HepG2 (cell line): ENCODE measurements around the gene AGMO. TPM values are rescaled to one million over a fixed set of nuclear protein-coding genes. Genes with fewer than 3 reads are reported as not detected.

Experiments used
- ATAC-seq: fragments of 200-7000 bp; cut with Tn5 transposase; 3 replicates; pipeline ENCODE4 v1.9.1; 2020; ENCODE audit warnings: mild to moderate bottlenecking, moderate library complexity
- BruUV-seq: library from RNA; stranded (reverse); fragments of 400-500 nt; replicated peaks from 2 replicates; lab custom pipeline; 2021; lab: Mats Ljungman, UMichigan
- CTCF ChIA-PET: fragments of 300-600 bp; formaldehyde crosslinking; extraction: SDS; loops from one replicate; lab custom pipeline; 2021; ENCODE audit warnings: low total read pairs, inconsistent platforms, low intra/inter-chr PET ratio; lab: Yijun Ruan, JAX
- POLR2A ChIA-PET: fragments of 350-600 bp; sonication (Branson Sonifier 250); formaldehyde crosslinking; loops from one replicate; lab custom pipeline; 2020; ENCODE audit warnings: antibody characterized with exemption, inconsistent platforms; lab: Yijun Ruan, JAX
- DNase-seq: peaks from one replicate; pipeline ENCODE4 v3.0.0-alpha.2; 2015; ENCODE audit warnings: low spot score
- FAIRE-seq: peaks from 3 replicates; lab custom pipeline; 2011; peaks lifted over from hg19 to GRCh38; lab: Jason Lieb, UNC
- H2AFZ ChIP-seq: one replicate; pipeline ENCODE4 v1.6.1; 2011; ENCODE audit warnings: low read length, inconsistent platforms
- H3K27ac ChIP-seq: fragments of 300-600 bp; 3 replicates; pipeline ENCODE4 v1.8.0; 2011; ENCODE audit warnings: mixed run types, mild to moderate bottlenecking, mixed read lengths, low read length, inconsistent platforms; ENCODE audit not compliant: insufficient read depth; ENCODE audit errors: extremely low read length
- H3K27me3 ChIP-seq, 2 experiments: fragments of 200-600 bp in 1 of 2; 2 replicates in 1 of 2; 3 replicates in 1 of 2; pipeline versions ENCODE4 v1.6.0 to v1.8.0; 2011; ENCODE audit warnings: low read length in 2 of 2, mild to moderate bottlenecking in 2 of 2, moderate library complexity in 2 of 2, inconsistent platforms in 1 of 2; ENCODE audit not compliant: insufficient read depth in 2 of 2, control insufficient read depth in 1 of 2
- H3K36me3 ChIP-seq, 2 experiments: fragments of 200-600 bp in 1 of 2; replicated peaks in 1 of 2; 2 replicates in 1 of 2; 3 replicates in 1 of 2; pipeline versions ENCODE4 v1.5.1 to v1.8.0; 2011; ENCODE audit warnings: low read length in 2 of 2, inconsistent platforms in 1 of 2; ENCODE audit not compliant: insufficient read depth in 2 of 2, control insufficient read depth in 1 of 2
- H3K4me1 ChIP-seq: 2 replicates; pipeline ENCODE4 v1.5.1; 2012; ENCODE audit warnings: low read length, inconsistent platforms; ENCODE audit not compliant: insufficient read depth
- H3K4me2 ChIP-seq: 2 replicates; pipeline ENCODE4 v1.6.0; 2011; ENCODE audit warnings: low read depth, low read length, inconsistent platforms
- H3K4me3 ChIP-seq, 3 experiments: fragments of 200-600 bp in 1 of 3; sonication (generic), shearing (Covaris generic) in 1 of 3; replicated peaks in 1 of 3; 2 replicates each; pipeline ENCODE4 v1.5.1; 2011 to 2016; ENCODE audit warnings: low read length in 3 of 3, inconsistent platforms in 2 of 3, low read depth in 2 of 3, mild to moderate bottlenecking in 2 of 3, control low read depth in 1 of 3, mixed read lengths in 1 of 3; ENCODE audit not compliant: insufficient read depth in 1 of 3
- H3K79me2 ChIP-seq: one replicate; pipeline ENCODE4 v1.6.1; 2011; ENCODE audit warnings: low read length, inconsistent platforms; ENCODE audit not compliant: insufficient read depth
- H3K9ac ChIP-seq: 2 replicates; pipeline ENCODE4 v1.6.0; 2011; ENCODE audit warnings: mild to moderate bottlenecking, low read depth, low read length, inconsistent platforms; ENCODE audit not compliant: insufficient read depth
- H3K9me3 ChIP-seq: 2 replicates; pipeline ENCODE4 v1.5.1; 2012; ENCODE audit warnings: mild to moderate bottlenecking, low read length
- H4K20me1 ChIP-seq: 2 replicates; pipeline ENCODE4 v1.6.0; 2011; ENCODE audit warnings: inconsistent platforms, mild to moderate bottlenecking, low read length, moderate library complexity; ENCODE audit not compliant: insufficient read depth
- ETV5 ChIP-seq: IDR thresholded peaks from 2 replicates; pipeline ENCODE4 v1.6.1; 2018; ENCODE audit warnings: missing biosample characterization, missing genetic modification reagents, inconsistent platforms, borderline replicate concordance
- FOXC1 ChIP-seq: sonication (generic); formaldehyde crosslinking; IDR thresholded peaks from 2 replicates; pipeline ENCODE4 v1.8.0; 2022; ENCODE audit warnings: mild to moderate bottlenecking, missing genetic modification reagents, borderline replicate concordance
- NAIF1 ChIP-seq: sonication (generic); formaldehyde crosslinking; IDR thresholded peaks from 2 replicates; pipeline ENCODE4 v1.5.0; 2020; ENCODE audit warnings: mild to moderate bottlenecking, missing genetic modification reagents, borderline replicate concordance
- NKX3-1 ChIP-seq: sonication (generic); formaldehyde crosslinking; IDR thresholded peaks from 2 replicates; pipeline ENCODE4 v1.5.0; 2020; ENCODE audit warnings: missing genetic modification reagents
- RAD21 ChIP-seq: fragments of 450-650 bp; formaldehyde crosslinking; IDR thresholded peaks from 2 replicates; pipeline ENCODE4 v1.5.0; 2020; ENCODE audit warnings: mild to moderate bottlenecking
- TMF1 ChIP-seq: sonication (generic); formaldehyde crosslinking; IDR thresholded peaks from 2 replicates; pipeline ENCODE4 v1.8.1; 2022; ENCODE audit warnings: low read depth, missing genetic modification reagents
- XBP1 ChIP-seq: sonication (generic); formaldehyde crosslinking; IDR thresholded peaks from 2 replicates; pipeline ENCODE4 v1.5.0; 2020; ENCODE audit warnings: missing genetic modification reagents
- ZNF572 ChIP-seq: sonication (generic); formaldehyde crosslinking; IDR thresholded peaks from 2 replicates; pipeline ENCODE4 v1.5.1; 2020; ENCODE audit warnings: mild to moderate bottlenecking, missing genetic modification reagents
- WGBS: methylation state at CpG from one replicate; pipeline ENCODE4 v1.1.6; 2017; ENCODE audit warnings: low lambda C conversion rate; 5-methylcytosine and 5-hydroxymethylcytosine counted together
- in situ Hi-C: cut with HindIII; loops from 2 replicates; pipeline ENCODE4 v1.10.0; 2017; ENCODE audit warnings: low pct_unique_long_range_greater_than_20kb; ENCODE audit not compliant: extremely low pct_ligation_motif_present
- intact Hi-C: fragments of 100-400 bp; cut with micrococcal nuclease; formaldehyde crosslinking; loops from one replicate; pipeline ENCODE4 v1.10.0; 2022; ENCODE audit not compliant: unreplicated experiment
- polyA plus RNA-seq, 8 experiments: library from polyadenylated mRNA; depleted of rRNA in 3 of 8; stranded (reverse) in 7 of 8; unstranded in 1 of 8; fragments of >200 nt; fragmentation: Illumina TruSeq in 4 of 8; extraction: Trizol in 4 of 8; gene quantifications; 2 replicates each; pipeline versions ENCODE4 v1.2.1 to v1.2.3, GENCODE V29; 2011 to 2016; ENCODE audit warnings: low read depth in 4 of 8, missing spikeins in 1 of 8, mixed read lengths in 1 of 8; ENCODE audit not compliant: insufficient read depth in 1 of 8
- total RNA-seq, 5 experiments: library from RNA; depleted of rRNA; stranded (reverse); fragments of >200 nt; fragmentation: Illumina TruSeq; extraction: Trizol; gene quantifications; 2 replicates each; pipeline ENCODE4 v1.2.3, GENCODE V29; 2016; ENCODE audit warnings: low read depth in 1 of 5
- TF ChIP-seq, protein P1 (sequence below): sonication (generic); formaldehyde crosslinking; IDR thresholded peaks from 2 replicates; pipeline ENCODE4 v1.4.0; 2020; ENCODE audit warnings: mild to moderate bottlenecking, low read depth, missing genetic modification reagents
- TF ChIP-seq, protein P2 (sequence below): sonication (generic); formaldehyde crosslinking; IDR thresholded peaks from 2 replicates; pipeline ENCODE4 v1.4.0; 2020; ENCODE audit warnings: missing genetic modification reagents, borderline replicate concordance
- TF ChIP-seq, protein P3 (sequence below): sonication (generic); formaldehyde crosslinking; IDR thresholded peaks from 2 replicates; pipeline ENCODE4 v1.5.1; 2020; ENCODE audit warnings: mild to moderate bottlenecking, missing genetic modification reagents, borderline replicate concordance
- TF ChIP-seq, protein P4 (sequence below): sonication (generic); formaldehyde crosslinking; IDR thresholded peaks from 2 replicates; pipeline ENCODE4 v1.4.0; 2020; ENCODE audit warnings: missing genetic modification reagents

Gene AGMO
- total and polyA plus RNA-seq, 2 of the 13 experiments (the other 11 are each of a cell fraction or from before 2014, with no cell fraction given) = 0.22 to 0.50 TPM

DNA sequence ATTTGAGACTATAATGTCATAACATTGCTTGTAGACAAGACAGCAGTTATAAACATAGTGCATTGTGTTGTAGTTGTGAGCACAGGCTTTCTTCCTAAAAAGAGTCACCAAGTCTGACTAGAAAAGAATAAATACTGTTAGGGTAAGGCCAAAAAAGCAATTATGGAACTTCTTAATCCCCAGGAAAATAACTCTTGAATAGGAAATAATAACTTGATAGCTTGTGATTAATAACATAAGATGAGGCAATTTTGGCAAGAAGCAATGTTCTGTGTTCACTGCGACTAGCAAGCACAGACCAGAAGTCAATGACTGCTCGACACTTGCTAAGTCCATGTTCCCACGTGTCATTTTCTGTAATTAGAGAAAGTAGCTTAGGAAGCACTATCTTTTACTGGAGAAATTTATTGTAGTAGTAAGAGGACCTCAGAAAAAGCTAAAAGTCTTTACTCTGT lies 97.1 kb downstream of the AGMO start:
- POLR2A ChIA-PET = no interaction called here
- Histone ChIP-seq H3K4me2 (no peak overlapping the region), H3K27ac (no peak overlapping the region), H3K27me3 (no peaks in the 10 kb centered on the region), H2AFZ (no peak overlapping the region), H3K79me2 (no peaks in the 10 kb centered on the region), H3K4me3 (no peak overlapping the region), H3K9me3 (peaks cover 51% of the 10 kb centered on the region), H3K36me3 (no peaks in the 10 kb centered on the region), H3K4me1 (no peaks in the 10 kb centered on the region), H4K20me1 (no peaks in the 10 kb centered on the region), H3K9ac (no peak overlapping the region)
- CTCF ChIA-PET = no interaction called here
- FAIRE-seq = no peak
- intact Hi-C loops = no loop called here
- DNase-seq = no peak
- no TSS peak for BruUV-seq
- in situ Hi-C loops = no loop called here
- ATAC-seq = no peak
- WGBS = 48% methylated on average over 3 of the region's 3 CpGs
- TF ChIP-seq RAD21 (CRISPR knock-in tag) (no peak), NAIF1 (no peak), NKX3-1 (CRISPR knock-in tag) (no peak), XBP1 (no peak), ETV5 (CRISPR knock-in tag) (no peak), ZNF572 (no peak), TMF1 (CRISPR knock-in tag) (no peak), FOXC1 (no peak)
- TF ChIP-seq, protein P1, sequence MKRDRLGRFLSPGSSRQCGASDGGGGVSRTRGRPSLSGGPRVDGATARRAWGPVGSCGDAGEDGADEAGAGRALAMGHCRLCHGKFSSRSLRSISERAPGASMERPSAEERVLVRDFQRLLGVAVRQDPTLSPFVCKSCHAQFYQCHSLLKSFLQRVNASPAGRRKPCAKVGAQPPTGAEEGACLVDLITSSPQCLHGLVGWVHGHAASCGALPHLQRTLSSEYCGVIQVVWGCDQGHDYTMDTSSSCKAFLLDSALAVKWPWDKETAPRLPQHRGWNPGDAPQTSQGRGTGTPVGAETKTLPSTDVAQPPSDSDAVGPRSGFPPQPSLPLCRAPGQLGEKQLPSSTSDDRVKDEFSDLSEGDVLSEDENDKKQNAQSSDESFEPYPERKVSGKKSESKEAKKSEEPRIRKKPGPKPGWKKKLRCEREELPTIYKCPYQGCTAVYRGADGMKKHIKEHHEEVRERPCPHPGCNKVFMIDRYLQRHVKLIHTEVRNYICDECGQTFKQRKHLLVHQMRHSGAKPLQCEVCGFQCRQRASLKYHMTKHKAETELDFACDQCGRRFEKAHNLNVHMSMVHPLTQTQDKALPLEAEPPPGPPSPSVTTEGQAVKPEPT (CRISPR knock-in tag) = no peak
- TF ChIP-seq, protein P2, sequence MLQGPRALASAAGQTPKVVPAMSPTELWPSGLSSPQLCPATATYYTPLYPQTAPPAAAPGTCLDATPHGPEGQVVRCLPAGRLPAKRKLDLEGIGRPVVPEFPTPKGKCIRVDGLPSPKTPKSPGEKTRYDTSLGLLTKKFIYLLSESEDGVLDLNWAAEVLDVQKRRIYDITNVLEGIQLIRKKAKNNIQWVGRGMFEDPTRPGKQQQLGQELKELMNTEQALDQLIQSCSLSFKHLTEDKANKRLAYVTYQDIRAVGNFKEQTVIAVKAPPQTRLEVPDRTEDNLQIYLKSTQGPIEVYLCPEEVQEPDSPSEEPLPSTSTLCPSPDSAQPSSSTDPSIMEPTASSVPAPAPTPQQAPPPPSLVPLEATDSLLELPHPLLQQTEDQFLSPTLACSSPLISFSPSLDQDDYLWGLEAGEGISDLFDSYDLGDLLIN (CRISPR knock-in tag) = no peak
- TF ChIP-seq, protein P3, sequence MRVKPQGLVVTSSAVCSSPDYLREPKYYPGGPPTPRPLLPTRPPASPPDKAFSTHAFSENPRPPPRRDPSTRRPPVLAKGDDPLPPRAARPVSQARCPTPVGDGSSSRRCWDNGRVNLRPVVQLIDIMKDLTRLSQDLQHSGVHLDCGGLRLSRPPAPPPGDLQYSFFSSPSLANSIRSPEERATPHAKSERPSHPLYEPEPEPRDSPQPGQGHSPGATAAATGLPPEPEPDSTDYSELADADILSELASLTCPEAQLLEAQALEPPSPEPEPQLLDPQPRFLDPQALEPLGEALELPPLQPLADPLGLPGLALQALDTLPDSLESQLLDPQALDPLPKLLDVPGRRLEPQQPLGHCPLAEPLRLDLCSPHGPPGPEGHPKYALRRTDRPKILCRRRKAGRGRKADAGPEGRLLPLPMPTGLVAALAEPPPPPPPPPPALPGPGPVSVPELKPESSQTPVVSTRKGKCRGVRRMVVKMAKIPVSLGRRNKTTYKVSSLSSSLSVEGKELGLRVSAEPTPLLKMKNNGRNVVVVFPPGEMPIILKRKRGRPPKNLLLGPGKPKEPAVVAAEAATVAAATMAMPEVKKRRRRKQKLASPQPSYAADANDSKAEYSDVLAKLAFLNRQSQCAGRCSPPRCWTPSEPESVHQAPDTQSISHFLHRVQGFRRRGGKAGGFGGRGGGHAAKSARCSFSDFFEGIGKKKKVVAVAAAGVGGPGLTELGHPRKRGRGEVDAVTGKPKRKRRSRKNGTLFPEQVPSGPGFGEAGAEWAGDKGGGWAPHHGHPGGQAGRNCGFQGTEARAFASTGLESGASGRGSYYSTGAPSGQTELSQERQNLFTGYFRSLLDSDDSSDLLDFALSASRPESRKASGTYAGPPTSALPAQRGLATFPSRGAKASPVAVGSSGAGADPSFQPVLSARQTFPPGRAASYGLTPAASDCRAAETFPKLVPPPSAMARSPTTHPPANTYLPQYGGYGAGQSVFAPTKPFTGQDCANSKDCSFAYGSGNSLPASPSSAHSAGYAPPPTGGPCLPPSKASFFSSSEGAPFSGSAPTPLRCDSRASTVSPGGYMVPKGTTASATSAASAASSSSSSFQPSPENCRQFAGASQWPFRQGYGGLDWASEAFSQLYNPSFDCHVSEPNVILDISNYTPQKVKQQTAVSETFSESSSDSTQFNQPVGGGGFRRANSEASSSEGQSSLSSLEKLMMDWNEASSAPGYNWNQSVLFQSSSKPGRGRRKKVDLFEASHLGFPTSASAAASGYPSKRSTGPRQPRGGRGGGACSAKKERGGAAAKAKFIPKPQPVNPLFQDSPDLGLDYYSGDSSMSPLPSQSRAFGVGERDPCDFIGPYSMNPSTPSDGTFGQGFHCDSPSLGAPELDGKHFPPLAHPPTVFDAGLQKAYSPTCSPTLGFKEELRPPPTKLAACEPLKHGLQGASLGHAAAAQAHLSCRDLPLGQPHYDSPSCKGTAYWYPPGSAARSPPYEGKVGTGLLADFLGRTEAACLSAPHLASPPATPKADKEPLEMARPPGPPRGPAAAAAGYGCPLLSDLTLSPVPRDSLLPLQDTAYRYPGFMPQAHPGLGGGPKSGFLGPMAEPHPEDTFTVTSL (CRISPR knock-in tag) = no peak
- TF ChIP-seq, protein P4, sequence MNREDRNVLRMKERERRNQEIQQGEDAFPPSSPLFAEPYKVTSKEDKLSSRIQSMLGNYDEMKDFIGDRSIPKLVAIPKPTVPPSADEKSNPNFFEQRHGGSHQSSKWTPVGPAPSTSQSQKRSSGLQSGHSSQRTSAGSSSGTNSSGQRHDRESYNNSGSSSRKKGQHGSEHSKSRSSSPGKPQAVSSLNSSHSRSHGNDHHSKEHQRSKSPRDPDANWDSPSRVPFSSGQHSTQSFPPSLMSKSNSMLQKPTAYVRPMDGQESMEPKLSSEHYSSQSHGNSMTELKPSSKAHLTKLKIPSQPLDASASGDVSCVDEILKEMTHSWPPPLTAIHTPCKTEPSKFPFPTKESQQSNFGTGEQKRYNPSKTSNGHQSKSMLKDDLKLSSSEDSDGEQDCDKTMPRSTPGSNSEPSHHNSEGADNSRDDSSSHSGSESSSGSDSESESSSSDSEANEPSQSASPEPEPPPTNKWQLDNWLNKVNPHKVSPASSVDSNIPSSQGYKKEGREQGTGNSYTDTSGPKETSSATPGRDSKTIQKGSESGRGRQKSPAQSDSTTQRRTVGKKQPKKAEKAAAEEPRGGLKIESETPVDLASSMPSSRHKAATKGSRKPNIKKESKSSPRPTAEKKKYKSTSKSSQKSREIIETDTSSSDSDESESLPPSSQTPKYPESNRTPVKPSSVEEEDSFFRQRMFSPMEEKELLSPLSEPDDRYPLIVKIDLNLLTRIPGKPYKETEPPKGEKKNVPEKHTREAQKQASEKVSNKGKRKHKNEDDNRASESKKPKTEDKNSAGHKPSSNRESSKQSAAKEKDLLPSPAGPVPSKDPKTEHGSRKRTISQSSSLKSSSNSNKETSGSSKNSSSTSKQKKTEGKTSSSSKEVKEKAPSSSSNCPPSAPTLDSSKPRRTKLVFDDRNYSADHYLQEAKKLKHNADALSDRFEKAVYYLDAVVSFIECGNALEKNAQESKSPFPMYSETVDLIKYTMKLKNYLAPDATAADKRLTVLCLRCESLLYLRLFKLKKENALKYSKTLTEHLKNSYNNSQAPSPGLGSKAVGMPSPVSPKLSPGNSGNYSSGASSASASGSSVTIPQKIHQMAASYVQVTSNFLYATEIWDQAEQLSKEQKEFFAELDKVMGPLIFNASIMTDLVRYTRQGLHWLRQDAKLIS (CRISPR knock-in tag) = no peak
